Activated CD8-positive, alpha-beta T cell treated with anti-CD3 and anti-CD28 coated beads for 36 hours (primary cell): ENCODE results near the gene ALPK3. TPM values are rescaled to one million over a fixed set of nuclear protein-coding genes. Genes with fewer than 3 reads are reported as not detected.

Experiments used
- ATAC-seq: fragments of 200-7000 bp; cut with Tn5 transposase; one replicate; pipeline ENCODE4 v1.10.0; 2021; ENCODE audit warnings: mild to moderate bottlenecking, moderate library complexity
- CTCF ChIA-PET: fragments of 350-600 bp; sonication (Branson Sonifier 250); formaldehyde crosslinking; loops from one replicate; lab custom pipeline; 2021; ENCODE audit warnings: antibody characterized with exemption; lab: Charles Lee
- POLR2A ChIA-PET: fragments of 350-600 bp; sonication (Branson Sonifier 250); formaldehyde crosslinking; loops from one replicate; lab custom pipeline; 2021; ENCODE audit warnings: antibody characterized with exemption; lab: Charles Lee
- DNase-seq: peaks from one replicate; pipeline ENCODE4 v3.0.0-alpha.2; 2020
- H3K27ac Mint-ChIP-seq: one replicate; pipeline ENCODE4 v1.8.0; 2021; ENCODE audit warnings: mild to moderate bottlenecking, mixed read lengths
- H3K27me3 Mint-ChIP-seq: one replicate; pipeline ENCODE4 v1.8.0; 2021; ENCODE audit warnings: mixed read lengths
- H3K36me3 Mint-ChIP-seq: one replicate; pipeline ENCODE4 v1.8.0; 2021; ENCODE audit warnings: low read depth, mixed read lengths
- H3K4me1 Mint-ChIP-seq: one replicate; pipeline ENCODE4 v1.8.0; 2021; ENCODE audit warnings: low read depth, mixed read lengths
- H3K4me3 Mint-ChIP-seq: one replicate; pipeline ENCODE4 v1.8.0; 2021; ENCODE audit warnings: mild to moderate bottlenecking, moderate library complexity, mixed read lengths
- H3K9me3 Mint-ChIP-seq: one replicate; pipeline ENCODE4 v1.8.0; 2021; ENCODE audit warnings: mixed read lengths
- CTCF ChIP-seq: fragments of 200-600 bp; IDR thresholded peaks from one replicate; pipeline ENCODE4 v1.8.0; 2022; ENCODE audit warnings: antibody characterized with exemption, mild to moderate bottlenecking
- intact Hi-C: fragments of 100-400 bp; cut with micrococcal nuclease; formaldehyde crosslinking; loops from one replicate; pipeline ENCODE4 v1.10.0; 2022
- total RNA-seq, 2 experiments: library from RNA; stranded (reverse); gene quantifications; one replicate each; pipeline ENCODE4 v1.2.3, GENCODE V29; 2021

ALPK3 gene
- total RNA-seq, 2 experiments from 2014 or later: 0.04 to 0.16 TPM

GRCh38 chr15:84889313-84889990 is 72.3 kb downstream of the ALPK3 start:
- no peaks in the 10 kb centered on the region for H3K9me3 Mint-ChIP-seq
- H3K4me1 Mint-ChIP-seq: peaks cover 2% of the 10 kb centered on the region
- ChIA-PET CTCF (no interaction called here), POLR2A (interaction anchor here (0.6 kb wide), 1 partner anchor 146 kb away, joined by 3 read pairs; no protein-coding TSS in a partner anchor)
- no peaks in the 10 kb centered on the region for H3K27me3 Mint-ChIP-seq
- DNase-seq: no peak
- H3K4me3 Mint-ChIP-seq: no peak overlapping the region
- H3K27ac Mint-ChIP-seq: no peak overlapping the region
- no peak for ATAC-seq
- H3K36me3 Mint-ChIP-seq: no peaks in the 10 kb centered on the region
- no peak for TF ChIP-seq CTCF
- intact Hi-C loops: no loop called here

- ChIA-PET POLR2A (interaction anchor here (0.6 kb wide), 1 partner anchor 146 kb away, joined by 3 read pairs; no protein-coding TSS in a partner anchor), CTCF (no interaction called here)
- ATAC-seq (no peak), DNase-seq (no peak)
- H3K27me3 Mint-ChIP-seq: no peaks in the 10 kb centered on the region
- no peak for TF ChIP-seq CTCF
- peaks cover 2% of the 10 kb centered on the region for H3K4me1 Mint-ChIP-seq
- no peak overlapping the region for H3K27ac Mint-ChIP-seq
- H3K4me3 Mint-ChIP-seq: no peak overlapping the region
- intact Hi-C loops: no loop called here
- H3K9me3 Mint-ChIP-seq: no peaks in the 10 kb centered on the region
- no peaks in the 10 kb centered on the region for H3K36me3 Mint-ChIP-seq
These were observed 73.0 kb downstream of the ALPK3 start for GRCh38 chr15:84889991-84890669.

GRCh38 chr15:84890670-84891162 is 73.6 kb downstream of the ALPK3 start:
- H3K9me3 Mint-ChIP-seq: no peaks in the 10 kb centered on the region
- intact Hi-C loops: no loop called here
- no peak for DNase-seq
- no peak overlapping the region for H3K4me3 Mint-ChIP-seq
- ChIA-PET POLR2A (no interaction called here), CTCF (no interaction called here)
- no peak overlapping the region for H3K27ac Mint-ChIP-seq
- no peaks in the 10 kb centered on the region for H3K36me3 Mint-ChIP-seq
- no peak for TF ChIP-seq CTCF
- peaks cover 2% of the 10 kb centered on the region for H3K4me1 Mint-ChIP-seq
- no peaks in the 10 kb centered on the region for H3K27me3 Mint-ChIP-seq
- no peak for ATAC-seq

- intact Hi-C loops: no loop called here
- peaks cover 4% of the 10 kb centered on the region for H3K27me3 Mint-ChIP-seq
- peaks cover 2% of the 10 kb centered on the region for H3K4me1 Mint-ChIP-seq
- ChIA-PET POLR2A (no interaction called here), CTCF (no interaction called here)
- H3K36me3 Mint-ChIP-seq: no peaks in the 10 kb centered on the region
- H3K9me3 Mint-ChIP-seq: no peaks in the 10 kb centered on the region
- ATAC-seq: no peak
- no peak overlapping the region for H3K4me3 Mint-ChIP-seq
- DNase-seq: no peak
- TF ChIP-seq CTCF: no peak
- no peak overlapping the region for H3K27ac Mint-ChIP-seq
These were observed 74.2 kb downstream of the ALPK3 start for GRCh38 chr15:84891339-84891738.

GRCh38 chr15:84892786-84893307 is 75.7 kb downstream of the ALPK3 start:
- Mint-ChIP-seq H3K27me3 (peaks cover 6% of the 10 kb centered on the region), H3K4me3 (no peak overlapping the region), H3K9me3 (no peaks in the 10 kb centered on the region), H3K27ac (no peak overlapping the region), H3K36me3 (no peaks in the 10 kb centered on the region), H3K4me1 (peaks cover under 1% of the 10 kb centered on the region)
- ChIA-PET POLR2A (interaction anchor here (0.7 kb wide), 1 partner anchor 21 kb away, joined by 3 read pairs; no protein-coding TSS in a partner anchor), CTCF (no interaction called here)
- ATAC-seq (no peak), DNase-seq (no peak)
- intact Hi-C loops: no loop called here
- no peak for TF ChIP-seq CTCF
